ENCODE measurements around the gene HOMER2. TPM values are rescaled to one million over a fixed set of nuclear protein-coding genes. Genes with fewer than 3 reads are reported as not detected.

HOMER2 gene
- total and polyA plus RNA-seq, 2 donors (not counting 1 experiment from before 2014, with no cell fraction given): 1.1 to 9.9 TPM

DNA sequence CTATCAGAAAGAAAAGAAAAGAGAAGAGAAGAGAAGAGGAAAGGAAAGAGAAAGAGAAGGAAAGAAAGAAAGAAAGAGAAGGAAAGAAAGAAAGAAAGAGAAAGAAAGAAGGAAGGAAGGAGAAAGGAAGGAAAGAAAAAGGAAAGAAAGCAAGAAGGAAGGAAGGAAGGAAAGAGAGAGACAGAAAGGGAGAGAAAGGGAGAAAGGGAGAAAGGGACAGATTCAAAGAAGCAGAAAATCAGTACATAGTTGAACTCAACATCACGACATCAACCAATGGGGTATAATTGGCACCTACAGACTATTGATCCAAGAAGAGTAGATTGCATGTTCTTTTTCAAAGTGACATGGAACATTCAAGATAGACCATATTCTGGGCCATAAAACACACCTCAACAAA is 45.2 kb downstream of the HOMER2 start:
- no peaks in the 10 kb centered on the region for H3K4me1 ChIP-seq (ENCODE audit: control insufficient read depth, extremely low read depth, insufficient read depth, low read length)
- no peak overlapping the region for H2AFZ ChIP-seq (ENCODE audit: low read length)
- H3K4me3 ChIP-seq (replicated peaks in 1 of 4; ENCODE audit: control extremely low read depth in 1 of 4, insufficient read depth in 1 of 4, low read depth in 3 of 4, low read length in 4 of 4): no peak overlapping the region
- H3K9ac ChIP-seq (ENCODE audit: insufficient read depth, low read length): no peak overlapping the region
- H3K27me3 ChIP-seq (ENCODE audit: control insufficient read depth, insufficient read depth, low read length): no peaks in the 10 kb centered on the region
- no peaks in the 10 kb centered on the region for H3K9me3 ChIP-seq (ENCODE audit: control insufficient read depth, insufficient read depth, low read depth, low read length)
- no peak for DNase-seq (ENCODE audit: low read depth in 2 of 2)
- H3K4me2 ChIP-seq (ENCODE audit: extremely low read depth, insufficient read depth, low read length): no peak overlapping the region
- no peaks in the 10 kb centered on the region for H4K20me1 ChIP-seq (ENCODE audit: control insufficient read depth, extremely low read depth, insufficient read depth, low read length)
- no peak overlapping the region for H3K27ac ChIP-seq (ENCODE audit: insufficient read depth, low read length)
- H3K36me3 ChIP-seq (ENCODE audit: control insufficient read depth, insufficient read depth, low read length): no peaks in the 10 kb centered on the region
- TF ChIP-seq, protein P1, sequence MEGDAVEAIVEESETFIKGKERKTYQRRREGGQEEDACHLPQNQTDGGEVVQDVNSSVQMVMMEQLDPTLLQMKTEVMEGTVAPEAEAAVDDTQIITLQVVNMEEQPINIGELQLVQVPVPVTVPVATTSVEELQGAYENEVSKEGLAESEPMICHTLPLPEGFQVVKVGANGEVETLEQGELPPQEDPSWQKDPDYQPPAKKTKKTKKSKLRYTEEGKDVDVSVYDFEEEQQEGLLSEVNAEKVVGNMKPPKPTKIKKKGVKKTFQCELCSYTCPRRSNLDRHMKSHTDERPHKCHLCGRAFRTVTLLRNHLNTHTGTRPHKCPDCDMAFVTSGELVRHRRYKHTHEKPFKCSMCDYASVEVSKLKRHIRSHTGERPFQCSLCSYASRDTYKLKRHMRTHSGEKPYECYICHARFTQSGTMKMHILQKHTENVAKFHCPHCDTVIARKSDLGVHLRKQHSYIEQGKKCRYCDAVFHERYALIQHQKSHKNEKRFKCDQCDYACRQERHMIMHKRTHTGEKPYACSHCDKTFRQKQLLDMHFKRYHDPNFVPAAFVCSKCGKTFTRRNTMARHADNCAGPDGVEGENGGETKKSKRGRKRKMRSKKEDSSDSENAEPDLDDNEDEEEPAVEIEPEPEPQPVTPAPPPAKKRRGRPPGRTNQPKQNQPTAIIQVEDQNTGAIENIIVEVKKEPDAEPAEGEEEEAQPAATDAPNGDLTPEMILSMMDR (conservative IDR thresholded peaks at IDR 0.05 in 1 of 2, IDR thresholded peaks at IDR 0.05 in 1 of 2; ENCODE audit: low read depth in 1 of 2, low read length in 2 of 2): no peak
- no peak for TF ChIP-seq EZH2 (IDR thresholded peaks at IDR 0.05; ENCODE audit: low read length, missing control alignments)
- H3K79me2 ChIP-seq (ENCODE audit: control insufficient read depth, insufficient read depth, low read length): no peaks in the 10 kb centered on the region

DNA sequence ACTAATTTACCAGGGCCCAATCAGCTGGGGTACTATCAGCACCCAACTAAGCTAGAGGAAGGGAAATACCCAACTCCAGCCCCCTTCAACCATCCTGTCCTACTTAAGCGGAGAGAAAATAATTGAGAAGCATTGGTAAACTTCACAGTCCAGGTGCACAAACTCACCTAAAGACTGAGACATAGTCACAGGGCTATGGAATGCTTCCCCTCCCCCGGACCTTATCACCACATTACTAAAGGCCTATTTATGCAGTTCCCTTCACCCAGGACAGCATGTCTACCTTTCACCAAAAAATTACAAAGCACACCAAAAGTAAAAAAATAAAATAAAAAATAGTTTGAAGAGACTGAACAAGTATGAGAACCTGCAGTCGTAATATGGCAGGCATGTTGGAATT is 47.9 kb downstream of the HOMER2 start:
- no peak overlapping the region for H3K4me3 ChIP-seq (replicated peaks in 1 of 4; ENCODE audit: control extremely low read depth in 1 of 4, insufficient read depth in 1 of 4, low read depth in 3 of 4, low read length in 4 of 4)
- no peaks in the 10 kb centered on the region for H3K79me2 ChIP-seq (ENCODE audit: control insufficient read depth, insufficient read depth, low read length)
- DNase-seq (ENCODE audit: low read depth in 2 of 2): no peak
- H2AFZ ChIP-seq (ENCODE audit: low read length): no peak overlapping the region
- no peaks in the 10 kb centered on the region for H3K9me3 ChIP-seq (ENCODE audit: control insufficient read depth, insufficient read depth, low read depth, low read length)
- no peak overlapping the region for H3K4me2 ChIP-seq (ENCODE audit: extremely low read depth, insufficient read depth, low read length)
- TF ChIP-seq, protein P1 (conservative IDR thresholded peaks at IDR 0.05 in 1 of 2, IDR thresholded peaks at IDR 0.05 in 1 of 2; ENCODE audit: low read depth in 1 of 2, low read length in 2 of 2): no peak
- no peak for TF ChIP-seq EZH2 (IDR thresholded peaks at IDR 0.05; ENCODE audit: low read length, missing control alignments)
- no peak overlapping the region for H3K9ac ChIP-seq (ENCODE audit: insufficient read depth, low read length)
- no peaks in the 10 kb centered on the region for H3K27me3 ChIP-seq (ENCODE audit: control insufficient read depth, insufficient read depth, low read length)
- H3K36me3 ChIP-seq (ENCODE audit: control insufficient read depth, insufficient read depth, low read length): no peaks in the 10 kb centered on the region
- no peaks in the 10 kb centered on the region for H3K4me1 ChIP-seq (ENCODE audit: control insufficient read depth, extremely low read depth, insufficient read depth, low read length)
- H4K20me1 ChIP-seq (ENCODE audit: control insufficient read depth, extremely low read depth, insufficient read depth, low read length): no peaks in the 10 kb centered on the region
- no peak overlapping the region for H3K27ac ChIP-seq (ENCODE audit: insufficient read depth, low read length)

DNA sequence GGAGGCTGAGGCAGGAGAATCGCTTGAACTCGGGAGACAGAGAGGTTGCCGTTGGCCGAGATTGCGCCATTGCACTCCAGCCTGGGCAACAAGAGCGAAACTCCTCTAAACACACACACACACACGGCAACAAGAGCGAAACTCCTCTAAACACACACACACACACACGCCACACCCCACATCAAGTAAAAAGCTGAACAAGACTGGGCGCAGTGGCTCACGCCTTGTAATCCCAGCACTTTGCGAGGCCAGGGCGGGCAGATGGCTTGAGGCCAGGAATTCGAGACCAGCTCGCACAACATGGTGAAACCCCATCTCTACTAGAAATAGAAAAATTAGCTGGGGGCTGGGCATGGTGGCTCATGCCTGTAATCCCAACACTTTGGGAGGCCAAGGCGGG is 49.0 kb downstream of the HOMER2 start:
- Histone ChIP-seq H4K20me1 (ENCODE audit: control insufficient read depth, extremely low read depth, insufficient read depth, low read length) (no peaks in the 10 kb centered on the region), H3K79me2 (ENCODE audit: control insufficient read depth, insufficient read depth, low read length) (no peaks in the 10 kb centered on the region), H3K27me3 (ENCODE audit: control insufficient read depth, insufficient read depth, low read length) (no peaks in the 10 kb centered on the region), H2AFZ (ENCODE audit: low read length) (no peak overlapping the region), H3K4me1 (ENCODE audit: control insufficient read depth, extremely low read depth, insufficient read depth, low read length) (no peaks in the 10 kb centered on the region), H3K4me3 (replicated peaks in 1 of 4; ENCODE audit: control extremely low read depth in 1 of 4, insufficient read depth in 1 of 4, low read depth in 3 of 4, low read length in 4 of 4) (no peak overlapping the region), H3K4me2 (ENCODE audit: extremely low read depth, insufficient read depth, low read length) (no peak overlapping the region), H3K36me3 (ENCODE audit: control insufficient read depth, insufficient read depth, low read length) (no peaks in the 10 kb centered on the region), H3K9ac (ENCODE audit: insufficient read depth, low read length) (no peak overlapping the region), H3K9me3 (ENCODE audit: control insufficient read depth, insufficient read depth, low read depth, low read length) (no peaks in the 10 kb centered on the region), H3K27ac (ENCODE audit: insufficient read depth, low read length) (no peak overlapping the region)
- no peak for DNase-seq (ENCODE audit: low read depth in 2 of 2)
- TF ChIP-seq, protein P1 (conservative IDR thresholded peaks at IDR 0.05 in 1 of 2, IDR thresholded peaks at IDR 0.05 in 1 of 2; ENCODE audit: low read depth in 1 of 2, low read length in 2 of 2): no peak
- no peak for TF ChIP-seq EZH2 (IDR thresholded peaks at IDR 0.05; ENCODE audit: low read length, missing control alignments)

Data from fibroblast of lung (primary cell).